K562 (cell line): ENCODE measurements around the gene MOSPD3. TPM values are rescaled to one million over a fixed set of nuclear protein-coding genes. Genes with fewer than 3 reads are reported as not detected.

ENCODE experiments used
- ATAC-seq: fragments of 200-7000 bp; cut with Tn5 transposase; 3 replicates; pipeline ENCODE4 v1.9.1; 2020; ENCODE audit warnings: moderate library complexity
- BruUV-seq: library from RNA; stranded (reverse); fragments of 400-500 nt; replicated peaks from 2 replicates; lab custom pipeline; 2021; lab: Mats Ljungman, UMichigan
- CTCF ChIA-PET: fragments of 300-600 bp; formaldehyde crosslinking; extraction: SDS; loops from one replicate; lab custom pipeline; 2021; ENCODE audit warnings: low intra/inter-chr PET ratio; lab: Yijun Ruan, JAX
- POLR2A ChIA-PET: fragments of 300-600, 350-650 bp; sonication (Branson Sonifier 250); formaldehyde crosslinking; extraction: SDS; loops from one replicate; lab custom pipeline; 2021; ENCODE audit warnings: antibody characterized with exemption, inconsistent platforms; lab: Yijun Ruan, JAX
- DNase-seq, 4 experiments: peaks; one replicate each; pipeline versions ENCODE4 v3.0.0 to v3.0.0-alpha.2; 2011 to 2018; ENCODE audit warnings: low spot score in 3 of 4, mixed read lengths in 3 of 4; ENCODE audit errors: extremely low read depth in 1 of 4
- FAIRE-seq: peaks from 2 replicates; lab custom pipeline; 2011; peaks lifted over from hg19 to GRCh38; lab: Jason Lieb, UNC
- H2AFZ ChIP-seq: 2 replicates; pipeline ENCODE4 v1.6.0; 2011; ENCODE audit warnings: low read depth, low read length, control low read depth, inconsistent platforms
- H3K27ac ChIP-seq: fragments of 200-600 bp; 3 replicates; pipeline ENCODE4 v1.8.0; 2011; ENCODE audit warnings: low read depth, mild to moderate bottlenecking, control low read depth, inconsistent platforms, low read length, moderate library complexity, mixed read lengths; ENCODE audit errors: extremely low read depth
- H3K27me3 ChIP-seq, 2 experiments: fragments of 300-600 bp in 1 of 2; 2 replicates in 1 of 2; 3 replicates in 1 of 2; pipeline versions ENCODE4 v1.6.0 to v1.8.0; 2011; ENCODE audit warnings: inconsistent platforms in 2 of 2, low read length in 2 of 2, mild to moderate bottlenecking in 1 of 2, mixed read lengths in 1 of 2, moderate library complexity in 1 of 2; ENCODE audit not compliant: control insufficient read depth in 2 of 2, insufficient read depth in 2 of 2
- H3K36me3 ChIP-seq: fragments of 300-600 bp; 3 replicates; pipeline ENCODE4 v1.8.0; 2011; ENCODE audit warnings: mild to moderate bottlenecking, low read length, inconsistent platforms; ENCODE audit not compliant: control insufficient read depth, insufficient read depth
- H3K4me1 ChIP-seq, 2 experiments: fragments of 200-600 bp in 1 of 2; replicated peaks in 1 of 2; 2 replicates in 1 of 2; 3 replicates in 1 of 2; pipeline versions ENCODE4 v1.5.1 to v1.8.0; 2011; ENCODE audit warnings: inconsistent platforms in 2 of 2, low read length in 2 of 2, mild to moderate bottlenecking in 1 of 2, mixed read lengths in 1 of 2, moderate library complexity in 1 of 2; ENCODE audit not compliant: control insufficient read depth in 2 of 2, insufficient read depth in 2 of 2
- H3K4me2 ChIP-seq: 2 replicates; pipeline ENCODE4 v1.6.1; 2011; ENCODE audit warnings: low read length, control low read depth, inconsistent platforms, mixed read lengths; ENCODE audit not compliant: insufficient read depth
- H3K4me3 ChIP-seq: fragments of 200-600 bp; sonication (generic), shearing (Covaris generic); 2 replicates; pipeline ENCODE4 v1.5.1; 2016; ENCODE audit warnings: control low read depth, inconsistent platforms
- H3K79me2 ChIP-seq: fragments of 200-600 bp; 3 replicates; pipeline ENCODE4 v1.8.0; 2011; ENCODE audit warnings: low read length, inconsistent platforms; ENCODE audit not compliant: control insufficient read depth, insufficient read depth
- H3K9ac ChIP-seq, 2 experiments: 2 replicates each; pipeline versions ENCODE4 v1.6.0 to v1.6.1; 2011; ENCODE audit warnings: low read depth in 2 of 2, low read length in 2 of 2, control low read depth in 1 of 2, inconsistent platforms in 1 of 2, mild to moderate bottlenecking in 1 of 2, mixed read lengths in 1 of 2; ENCODE audit not compliant: insufficient read depth in 1 of 2
- H3K9me1 ChIP-seq: one replicate; pipeline ENCODE4 v1.6.0; 2011; ENCODE audit warnings: inconsistent platforms, mild to moderate bottlenecking, low read length, moderate library complexity; ENCODE audit not compliant: control insufficient read depth, insufficient read depth
- H3K9me3 ChIP-seq: replicated peaks from 2 replicates; pipeline ENCODE4 v1.5.1; 2011; ENCODE audit warnings: low read depth, low read length, inconsistent platforms; ENCODE audit not compliant: control insufficient read depth, insufficient read depth
- H4K20me1 ChIP-seq: replicated peaks from 2 replicates; pipeline ENCODE4 v1.6.1; 2011; ENCODE audit warnings: low read length, inconsistent platforms, mixed read lengths; ENCODE audit not compliant: control insufficient read depth, insufficient read depth
- ARID4B ChIP-seq: sonication (generic); formaldehyde crosslinking; IDR thresholded peaks from 2 replicates; pipeline ENCODE4 v1.8.0; 2022; ENCODE audit warnings: mild to moderate bottlenecking, missing genetic modification reagents
- CEBPZ ChIP-seq: fragments of 150-350 bp; IDR thresholded peaks from 2 replicates; pipeline ENCODE4 v1.6.1; 2014; ENCODE audit warnings: low read depth, mild to moderate bottlenecking, low read length, borderline replicate concordance
- CTBP1 ChIP-seq: fragments of 450-650 bp; IDR thresholded peaks from 2 replicates; pipeline ENCODE4 v1.6.1; 2016; ENCODE audit warnings: borderline replicate concordance
- DACH1 ChIP-seq: fragments of 450-650 bp; IDR thresholded peaks from 2 replicates; pipeline ENCODE4 v1.6.1; 2018; ENCODE audit not compliant: partially characterized antibody
- MAFG ChIP-seq: fragments of 450-650 bp; conservative IDR thresholded peaks from 2 replicates; pipeline ENCODE4 v1.6.1; 2016; ENCODE audit warnings: missing genetic modification characterization, missing compliant biosample characterization
- MNT ChIP-seq, 2 experiments: fragments of 450-650 bp; conservative IDR thresholded peaks; 2 replicates each; pipeline ENCODE4 v1.6.1; 2017; ENCODE audit warnings: mild to moderate bottlenecking in 2 of 2, moderate library complexity in 2 of 2
- POLR3G ChIP-seq: IDR thresholded peaks from 2 replicates; pipeline ENCODE4 v1.6.1; 2011; ENCODE audit not compliant: insufficient read length, insufficient replicate concordance; ENCODE audit errors: extremely low read depth
- SMARCA5 ChIP-seq: fragments of 450-650 bp; IDR thresholded peaks from 2 replicates; pipeline ENCODE4 v1.6.1; 2016
- ZBTB33 ChIP-seq: sonication (generic); formaldehyde crosslinking; IDR thresholded peaks from 2 replicates; pipeline ENCODE4 v1.8.1; 2023; ENCODE audit warnings: mild to moderate bottlenecking, missing genetic modification reagents
- WGBS: fragments of 100-300 bp; shearing (Covaris generic); methylation state at CpG from one replicate; pipeline ENCODE4 v1.1.6; 2016; ENCODE audit warnings: low coverage, mixed read lengths; ENCODE audit not compliant: insufficient coverage; ENCODE audit errors: missing lambda C conversion rate; 5-methylcytosine and 5-hydroxymethylcytosine counted together
- in situ Hi-C: fragments of 300-500 bp; cut with MboI; formaldehyde crosslinking; loops from 4 replicates; pipeline ENCODE4 v1.15.0; 2018; ENCODE audit warnings: inconsistent platforms, mixed read lengths
- intact Hi-C: fragments of 100-400 bp; cut with micrococcal nuclease; formaldehyde crosslinking; loops from 2 replicates; pipeline ENCODE4 v1.14.2; 2022
- polyA plus RNA-seq, 8 experiments: library from polyadenylated mRNA; depleted of rRNA in 4 of 8; stranded (reverse) in 5 of 8; unstranded in 3 of 8; fragments of >200 nt; fragmentation: Nextera tagmentation in 2 of 8; fragmentation: Illumina TruSeq in 1 of 8; extraction: Ambion mirVana in 2 of 8; extraction: Trizol in 1 of 8; gene quantifications; 2 replicates each; pipeline versions ENCODE4 v1.2.1 to v1.2.3, GENCODE V29; 2011 to 2014; ENCODE audit warnings: inconsistent platforms in 1 of 8, missing spikeins in 1 of 8
- total RNA-seq, 7 experiments: library from RNA; depleted of rRNA in 6 of 7; stranded (reverse); fragments of >200 nt in 6 of 7; fragmentation: Illumina TruSeq in 2 of 7; extraction: Trizol in 2 of 7; gene quantifications; 2 replicates each; pipeline versions ENCODE4 v1.2.1 to v1.2.3, GENCODE V29; 2011 to 2021; ENCODE audit warnings: low replicate concordance in 1 of 7

The MOSPD3 gene
- total and polyA plus RNA-seq, 9 of the 15 experiments (the other 6 are each of a cell fraction or from before 2014, with no cell fraction given) = 1.4 to 32.1 (median 7.3) TPM

DNA sequence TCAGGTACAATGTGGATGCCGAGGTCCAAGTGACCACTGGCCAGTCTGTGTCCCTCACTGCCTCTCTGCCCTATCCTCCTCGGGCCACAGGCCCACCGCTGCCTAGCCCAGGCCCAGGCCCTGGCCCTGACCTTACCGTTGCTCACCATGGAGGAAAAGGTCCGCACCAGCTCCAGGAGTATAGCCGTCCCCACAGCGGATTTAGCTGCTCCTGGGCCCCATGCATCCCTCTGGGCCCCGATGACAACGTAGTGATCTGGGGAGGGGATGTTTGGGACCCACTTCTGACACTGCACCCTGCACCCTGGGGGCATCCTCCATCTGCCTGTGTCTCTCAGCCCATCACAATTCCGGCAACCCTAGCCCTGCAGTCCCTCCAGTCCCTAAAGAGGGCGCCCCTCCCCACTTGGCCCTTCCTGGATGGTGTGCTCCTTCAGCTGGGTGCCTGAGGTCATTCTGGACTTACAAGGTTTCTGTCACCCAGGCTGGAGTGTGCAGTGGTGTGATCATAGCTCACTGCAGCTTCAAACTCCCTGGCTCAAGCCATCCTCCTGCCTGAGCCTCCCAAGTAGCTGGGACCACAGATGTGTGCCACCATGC is 16.9 kb downstream of the MOSPD3 start:
- CTCF ChIA-PET = interaction anchor here (1.2 kb wide), 1 partner anchor 62 kb away, joined by 6 read pairs; no protein-coding TSS in a partner anchor
- TF ChIP-seq ZBTB33 (CRISPR knock-in tag) = peak; percentile 62
- no peak for TF ChIP-seq CEBPZ
- peak; percentile 67 for TF ChIP-seq CTBP1
- no peak for TF ChIP-seq MAFG (tag)
- TF ChIP-seq DACH1 = peak; percentile 40
- TF ChIP-seq SMARCA5 = no peak
- TF ChIP-seq ARID4B (CRISPR knock-in tag) = 0 out of 2 replicates have a peak, but pooled peaks have one; percentile 44
- TF ChIP-seq MNT (conservative IDR thresholded peaks at IDR 0.05) = peak in 1 of 2 experiments; percentile 23; a peak in 1 of 4 replicates
- TF ChIP-seq POLR3G = no peak

More for the DNA sequence above, 16.9 kb downstream of the MOSPD3 start:
- Histone ChIP-seq H3K4me1 (peaks cover 11 to 43% of the 10 kb centered on the region in 2 experiments), H3K4me2 (no peak overlapping the region), H3K27me3 (no peaks in the 10 kb centered on the region), H3K36me3 (peaks cover 83% of the 10 kb centered on the region), H3K4me3 (no peak overlapping the region), H3K9me1 (no peaks in the 10 kb centered on the region), H3K9me3 (no peaks in the 10 kb centered on the region), H3K27ac (no peak overlapping the region), H3K79me2 (peaks cover 13% of the 10 kb centered on the region; the same call in 2 of the 3 replicates), H2AFZ (no peak overlapping the region), H4K20me1 (peaks cover 6% of the 10 kb centered on the region), H3K9ac (no peak overlapping the region)
- peak; percentile 91 for FAIRE-seq
- DNase-seq = peak; percentile 59 to 83 (median 72)
- WGBS = 78% methylated on average over 11 of the region's 11 CpGs
- intact Hi-C loops (loop anchor here (2.0 to 5.0 kb wide), 2 partner anchors 43 to 62 kb away; partner anchors contain the start of gene GNB2), in situ Hi-C loops (no loop called here)
- POLR2A ChIA-PET = interaction anchor here (0.6 to 3.5 kb wide), 12 partner anchors 10 to 285 kb away, joined by 3 to 22 read pairs (median 4); partner anchors contain the start of genes ACTL6B, GNB2 and MOSPD3
- peak; percentile 78 for ATAC-seq
- no TSS peak for BruUV-seq
